GM18517 (cell line): ENCODE data around the gene KREMEN1.
A peak's percentile ranks its signal among the peaks of the same experiment; 100 is the strongest.

Experiments
- ATAC-seq: cut with Tn5 transposase; IDR thresholded peaks from one replicate; pipeline ENCODE4 v1.9.1; 2021; ENCODE audit warnings: mild to moderate bottlenecking, moderate library complexity; ENCODE audit not compliant: unreplicated experiment

Gene KREMEN1

DNA sequence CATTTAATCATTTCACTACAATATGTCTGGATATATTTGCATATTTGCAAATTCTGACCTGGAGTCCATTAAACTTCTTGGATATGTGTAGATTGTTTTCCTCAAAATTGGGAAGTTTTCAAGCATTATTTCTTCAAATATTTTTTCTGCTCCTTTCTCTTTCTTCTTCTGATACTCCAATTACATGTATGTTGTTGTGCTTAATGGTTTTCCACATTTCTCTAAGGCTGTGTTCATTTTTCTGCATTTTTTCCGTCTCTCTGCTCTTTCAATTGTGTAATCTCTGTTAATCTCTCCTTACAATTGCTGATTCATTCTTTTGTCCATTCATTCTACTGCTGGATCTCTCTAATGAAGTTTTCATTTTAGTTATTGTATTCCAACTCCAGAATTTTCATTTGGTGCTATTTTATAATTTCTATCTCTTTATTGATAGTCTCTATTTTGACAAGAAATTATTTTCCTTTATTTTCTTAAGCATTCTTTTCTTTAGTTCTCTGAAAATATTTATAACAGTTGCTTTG is 102.5 kb downstream of the KREMEN1 start:
- no peak for ATAC-seq

DNA sequence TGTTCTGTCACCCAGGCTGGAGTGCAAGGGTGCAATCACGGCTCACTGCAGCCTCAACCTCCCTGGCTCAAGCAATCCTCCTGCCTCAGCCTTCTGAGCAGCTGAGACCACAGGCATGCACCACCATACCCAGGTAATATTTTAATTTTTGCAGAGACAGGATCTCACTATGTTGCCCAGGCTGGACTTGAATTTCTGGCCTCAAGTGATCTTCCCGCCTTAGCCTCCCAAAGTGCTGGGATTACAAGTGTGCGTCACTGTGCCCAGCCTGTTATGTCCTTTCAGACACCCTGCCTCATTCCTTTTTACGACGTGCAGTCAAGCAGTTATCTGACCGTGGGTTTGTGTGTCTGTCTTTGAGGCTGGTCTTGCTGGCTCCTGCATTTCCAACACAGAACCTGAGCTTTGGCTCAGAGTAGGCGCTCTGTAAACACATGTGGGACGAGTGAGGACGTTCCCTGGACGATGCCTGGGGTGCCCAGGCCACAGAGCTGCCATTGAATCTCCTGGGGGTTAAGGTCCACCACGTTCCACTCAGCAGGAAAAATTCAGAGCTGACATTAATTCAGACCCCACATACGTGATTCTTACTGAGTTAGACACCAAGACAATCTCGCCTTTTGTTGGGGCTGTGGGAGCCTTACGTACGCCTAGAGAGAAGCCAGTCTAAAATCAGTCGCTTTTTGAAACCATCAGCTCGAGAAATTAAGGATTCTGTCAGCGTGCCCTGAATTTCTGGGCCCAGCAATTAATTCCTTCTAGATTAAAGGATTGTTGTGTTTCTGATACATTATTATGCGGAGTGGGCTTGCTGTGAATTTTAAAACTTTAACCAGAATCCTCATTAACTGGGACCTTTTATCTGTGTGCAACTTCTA is 111.4 kb downstream of the KREMEN1 start:
- no peak for ATAC-seq

DNA sequence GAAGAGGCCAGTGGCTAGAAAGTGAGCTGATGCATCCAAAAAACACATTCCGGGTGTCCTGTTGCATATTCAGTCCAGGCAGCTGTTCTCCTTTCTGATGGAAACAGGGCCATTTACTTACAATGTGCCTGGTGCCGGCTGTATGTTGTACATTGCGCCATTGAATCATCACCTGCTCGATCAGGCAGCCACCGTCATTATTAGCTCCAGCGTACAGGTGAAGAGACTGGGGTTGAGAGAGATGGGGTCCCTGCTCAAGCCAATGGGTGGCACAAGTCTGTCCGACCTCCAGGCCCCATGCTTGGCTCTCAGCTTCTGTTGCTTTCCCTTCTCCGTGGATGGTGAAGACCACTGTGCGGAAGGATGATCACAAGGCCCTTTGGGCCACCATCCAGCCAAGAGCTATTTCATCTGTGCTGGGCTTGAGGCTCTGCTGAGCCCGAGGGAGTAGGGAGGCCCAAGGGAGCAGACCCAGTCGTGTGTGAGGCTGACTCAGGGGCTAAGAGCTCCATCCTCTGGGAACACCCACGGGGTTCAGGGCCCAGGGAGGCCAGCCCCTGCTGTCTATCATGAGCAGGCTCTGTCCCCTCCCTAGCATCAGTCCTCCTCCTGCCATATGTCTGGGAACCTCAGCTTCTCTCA is 112.1 kb downstream of the KREMEN1 start:
- ATAC-seq = no peak

DNA sequence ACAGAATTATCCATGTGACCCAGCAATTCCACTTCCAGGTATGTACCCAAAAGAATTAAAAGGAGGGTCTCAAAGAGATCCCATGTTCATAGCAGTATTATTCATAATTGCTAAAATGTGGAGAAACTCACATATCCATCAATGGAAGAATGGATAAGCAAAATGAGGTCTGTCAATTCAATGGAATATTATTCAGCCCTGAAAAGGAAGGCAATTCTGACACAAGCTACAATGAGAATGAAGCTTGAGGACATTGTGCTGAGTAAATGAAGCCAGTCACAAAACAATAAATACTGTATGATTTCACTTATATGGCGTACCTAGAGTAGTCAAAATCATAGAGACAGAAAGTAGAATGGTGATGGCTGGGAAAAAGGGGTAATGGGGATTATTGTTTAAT is 113.5 kb downstream of the KREMEN1 start:
- no peak for ATAC-seq

DNA sequence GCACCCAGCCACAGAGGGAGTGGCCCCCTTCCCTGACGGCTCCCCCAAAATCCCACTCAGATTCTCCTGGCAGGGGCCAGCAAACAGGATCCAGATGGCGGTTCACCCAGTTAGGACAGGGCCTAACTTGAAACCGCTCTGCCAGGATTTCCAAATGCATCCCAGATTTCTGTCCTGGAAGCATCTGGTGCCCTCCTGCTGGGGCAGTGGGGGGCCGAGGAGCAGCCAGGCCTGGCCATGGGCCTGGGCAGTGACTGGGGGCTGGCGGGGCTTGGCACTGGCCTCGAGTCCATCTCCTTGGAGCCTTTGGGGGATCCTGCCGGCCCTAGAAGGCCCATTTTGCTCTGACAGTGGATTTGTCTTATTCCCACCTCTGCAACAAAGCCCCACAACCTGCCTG is 115.0 kb downstream of the KREMEN1 start:
- ATAC-seq = no peak

DNA sequence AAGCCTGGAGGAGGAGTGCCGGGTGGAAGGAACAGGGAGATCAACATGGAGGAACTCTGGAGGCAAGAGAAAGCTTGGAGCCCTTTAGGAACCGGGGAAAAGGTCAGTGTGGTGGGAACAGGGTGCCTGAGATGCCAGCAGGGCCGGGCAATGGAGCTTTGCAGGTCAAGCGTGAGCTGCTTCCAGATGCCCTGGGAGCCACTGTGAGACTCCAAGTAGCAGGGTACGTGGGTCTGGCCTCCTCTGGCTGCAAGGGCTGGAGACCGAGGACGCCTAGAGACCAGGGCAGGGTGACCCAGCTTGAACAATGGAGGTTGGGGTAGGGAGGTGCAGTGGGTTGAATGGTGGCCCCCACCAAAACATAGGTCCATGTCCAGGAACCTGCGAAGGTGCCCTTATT is 117.2 kb downstream of the KREMEN1 start:
- no peak for ATAC-seq

DNA sequence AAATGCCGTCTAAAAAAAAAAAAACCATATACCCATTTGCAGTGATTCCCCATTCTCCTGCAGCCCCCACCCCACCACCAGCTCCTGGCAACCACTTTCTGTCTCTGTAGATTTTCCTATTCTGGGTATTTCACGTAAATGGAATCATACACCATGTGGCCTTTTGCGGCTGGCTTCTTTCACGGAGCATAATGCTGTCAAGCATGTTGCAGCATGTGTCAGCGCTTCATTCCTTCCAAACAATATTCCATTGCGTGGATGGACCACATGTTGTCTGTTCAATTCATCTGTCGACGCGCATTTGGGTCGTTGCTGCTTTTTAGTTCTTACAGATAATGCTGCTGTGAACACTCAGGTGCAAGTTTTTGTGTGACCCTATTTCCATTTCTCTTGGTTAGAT is 118.1 kb downstream of the KREMEN1 start:
- ATAC-seq = no peak

DNA sequence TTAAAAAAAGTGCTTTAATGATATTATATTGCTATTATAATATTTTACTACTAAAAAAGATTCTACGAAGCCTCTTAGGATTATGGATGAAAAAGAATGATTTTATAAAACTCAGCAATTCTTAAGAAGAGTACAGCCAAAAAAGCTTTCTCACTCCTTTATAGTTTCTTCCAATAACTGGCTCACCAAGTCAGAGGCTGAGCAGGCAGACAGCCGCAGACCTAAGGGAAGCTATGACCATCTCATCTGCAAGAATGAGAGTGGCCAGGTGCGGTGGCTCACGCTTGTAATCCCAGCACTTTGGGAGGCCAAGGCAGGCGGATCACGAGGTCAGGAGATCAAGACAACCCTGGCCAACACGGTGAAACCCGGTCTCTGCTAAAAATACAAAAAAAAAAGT is 120.2 kb downstream of the KREMEN1 start:
- no peak for ATAC-seq

DNA sequence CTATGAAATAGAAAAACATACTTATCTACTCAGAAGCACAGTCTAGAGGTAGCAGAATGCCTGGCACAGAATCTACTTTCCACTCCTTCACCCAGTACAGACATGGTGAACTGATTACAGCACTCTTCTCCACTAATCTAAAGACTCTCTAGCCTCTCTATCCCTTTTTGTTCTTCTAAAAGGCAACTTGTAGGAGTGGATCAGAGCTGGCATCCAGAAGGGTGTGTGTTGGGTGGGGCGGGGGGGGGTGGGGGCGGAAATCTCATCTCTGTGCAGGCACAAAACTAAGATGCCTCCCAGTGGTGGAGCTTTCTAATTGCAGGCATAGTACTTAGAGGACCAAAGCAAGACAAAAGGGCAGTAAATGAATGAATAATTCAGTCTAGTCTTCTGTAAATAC is 121.3 kb downstream of the KREMEN1 start:
- ATAC-seq = no peak

DNA sequence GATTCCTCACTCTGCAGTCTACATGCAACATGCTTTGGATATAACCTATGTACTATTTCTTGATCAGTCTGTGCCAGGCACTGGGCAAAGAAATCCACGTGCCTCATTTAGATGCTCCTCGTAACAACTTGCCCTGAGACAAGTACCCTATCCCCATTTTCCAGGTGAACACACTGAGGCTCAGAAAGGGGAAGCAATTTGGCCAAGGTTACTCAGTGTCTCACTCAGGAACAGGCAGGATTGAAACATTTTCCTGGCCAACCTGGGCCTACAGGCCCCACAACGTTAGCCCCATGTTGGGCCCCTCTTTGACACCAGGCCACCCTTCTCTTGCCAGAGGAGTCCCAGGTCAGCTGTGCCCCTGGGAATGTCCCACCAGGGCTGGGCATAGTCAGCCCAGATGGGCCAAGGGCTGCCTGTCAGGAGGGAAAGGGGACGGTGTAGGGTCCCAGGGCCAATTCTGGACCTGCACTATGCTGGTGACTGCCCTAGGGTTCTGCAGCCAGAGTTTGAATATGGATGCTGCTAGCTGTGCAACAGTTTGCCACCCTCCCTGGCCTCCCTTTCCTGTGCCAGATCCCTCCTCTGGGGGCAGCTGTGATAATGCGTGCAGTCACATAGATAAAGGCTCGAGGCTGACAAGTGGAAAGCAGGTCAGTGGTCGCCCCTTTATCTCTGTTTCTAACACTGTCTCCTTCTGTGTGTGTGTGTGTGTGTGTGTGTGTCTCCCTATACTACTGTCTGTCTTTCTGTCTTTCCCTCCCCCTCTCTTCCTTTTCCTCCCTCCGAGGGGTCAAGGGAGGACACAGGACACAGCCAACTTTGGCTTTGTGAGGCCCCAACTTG is 122.5 kb downstream of the KREMEN1 start:
- no peak for ATAC-seq

DNA sequence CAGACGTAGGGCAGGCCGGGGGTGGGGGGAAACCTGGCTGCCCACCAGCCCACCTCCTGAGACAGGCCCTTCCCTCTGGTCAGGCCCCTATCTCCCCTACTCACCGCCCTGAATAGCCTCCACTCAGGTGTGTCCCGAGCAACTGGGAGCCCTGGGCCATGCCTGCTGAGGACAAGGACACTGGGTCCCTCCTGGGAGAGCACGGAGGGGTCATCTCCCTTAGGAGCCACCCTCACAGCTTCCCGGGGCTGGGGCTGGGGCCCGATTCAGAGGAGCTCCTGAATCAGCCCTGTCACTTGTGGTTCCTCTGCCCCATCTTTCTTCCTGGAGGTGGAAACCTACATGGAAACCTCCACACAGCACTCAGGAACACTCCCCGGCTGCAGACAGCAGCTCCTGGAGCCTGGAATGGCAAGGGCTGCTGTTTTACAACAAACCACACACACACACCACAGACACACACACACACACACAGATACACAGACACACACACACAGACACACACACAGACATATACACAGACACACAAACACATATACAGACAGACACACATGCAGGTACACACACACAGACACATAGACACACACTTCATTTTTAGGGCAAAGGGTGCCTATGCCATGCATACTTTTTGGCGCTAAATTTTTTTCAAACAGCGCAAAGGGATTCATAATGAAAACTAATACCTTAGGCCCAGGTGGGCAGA is 123.3 kb downstream of the KREMEN1 start:
- ATAC-seq = no peak

DNA sequence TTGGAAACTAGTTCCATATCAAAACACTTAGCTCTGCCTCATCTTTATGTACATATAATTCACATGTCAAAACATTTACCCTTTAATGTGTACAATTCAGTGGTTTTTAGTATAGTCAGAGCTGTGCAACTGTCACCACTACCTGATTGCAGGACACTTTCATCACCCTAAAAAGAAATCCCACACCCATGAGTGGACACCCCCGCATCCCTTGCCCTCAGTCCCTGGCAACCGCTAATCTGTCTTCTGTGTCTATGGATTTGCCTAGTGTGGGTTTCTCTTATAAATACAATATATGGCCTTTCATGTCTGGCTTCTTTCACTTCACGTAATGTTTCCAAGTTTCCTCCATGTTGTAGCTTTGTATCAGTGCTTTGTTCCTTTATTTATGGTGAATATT is 124.3 kb downstream of the KREMEN1 start:
- no peak for ATAC-seq

DNA sequence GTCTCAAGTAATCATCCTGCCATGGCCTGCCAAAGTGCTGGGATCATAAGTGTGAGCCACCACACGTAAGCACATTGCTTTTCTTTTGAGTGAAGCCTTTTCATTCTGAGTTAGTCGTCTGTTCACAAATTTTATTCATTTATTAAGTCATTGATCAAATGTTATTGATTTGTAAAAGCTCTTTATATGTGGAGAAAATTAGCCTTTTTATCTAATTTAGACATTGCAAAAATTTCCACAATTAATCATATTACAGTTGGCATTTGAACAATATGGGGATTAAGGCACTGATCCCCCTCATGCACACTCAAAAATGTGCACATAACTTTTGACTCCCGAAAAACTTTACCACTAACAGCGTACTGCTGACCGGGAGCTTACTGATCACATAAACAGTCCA is 125.4 kb downstream of the KREMEN1 start:
- no peak for ATAC-seq

DNA sequence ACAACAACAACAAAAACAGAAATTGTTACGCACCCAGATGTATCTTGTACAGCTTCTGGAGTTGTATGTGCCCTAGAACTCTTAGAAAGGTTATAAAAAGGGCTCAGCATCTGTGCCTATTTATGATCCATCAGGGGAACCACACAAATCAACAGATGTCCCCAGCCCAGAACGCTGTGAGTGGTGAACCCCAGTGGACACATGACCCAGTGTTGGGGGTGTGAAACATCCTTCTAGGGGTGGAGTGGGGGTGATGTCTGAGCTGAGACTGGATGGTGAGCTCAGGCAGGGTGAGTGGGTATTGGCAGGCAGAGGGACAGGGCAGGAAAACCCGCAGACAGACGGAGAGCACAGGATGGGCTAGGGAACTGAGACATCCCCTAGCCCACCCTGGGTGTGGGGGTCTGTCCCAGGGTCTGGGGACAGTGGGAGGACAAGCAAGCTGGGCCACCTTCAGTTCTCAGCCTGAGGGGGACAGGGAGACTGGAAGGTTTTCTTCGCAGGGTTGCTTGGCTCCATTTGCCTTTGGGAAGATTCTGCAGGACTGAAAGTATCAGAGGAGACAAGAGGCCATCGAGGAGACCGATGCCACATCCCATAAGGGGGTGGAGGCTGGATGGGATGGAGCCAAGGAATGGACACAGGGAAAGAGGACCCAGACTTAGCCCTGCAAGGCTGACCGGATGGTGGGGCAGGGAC is 127.0 kb downstream of the KREMEN1 start:
- ATAC-seq = no peak

DNA sequence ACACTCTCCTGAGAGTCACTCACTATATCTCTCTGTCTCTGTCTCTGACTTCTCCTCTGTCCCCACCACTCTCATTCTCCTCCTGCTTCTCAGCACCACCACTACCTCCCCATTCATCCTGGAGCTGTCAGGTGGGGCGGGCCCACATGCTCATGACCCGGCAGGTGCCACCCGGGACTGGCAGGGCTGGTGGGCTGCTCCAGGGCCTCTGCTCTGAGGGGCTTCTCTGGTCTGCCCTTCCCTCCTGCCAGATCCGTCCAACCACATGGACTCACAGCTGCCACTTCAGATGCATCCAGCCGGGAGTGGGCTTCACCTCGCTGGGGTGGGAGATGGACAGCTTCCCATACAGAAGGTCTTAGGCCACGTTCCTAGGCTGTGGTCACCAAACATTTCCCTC is 128.1 kb downstream of the KREMEN1 start:
- ATAC-seq = no peak

DNA sequence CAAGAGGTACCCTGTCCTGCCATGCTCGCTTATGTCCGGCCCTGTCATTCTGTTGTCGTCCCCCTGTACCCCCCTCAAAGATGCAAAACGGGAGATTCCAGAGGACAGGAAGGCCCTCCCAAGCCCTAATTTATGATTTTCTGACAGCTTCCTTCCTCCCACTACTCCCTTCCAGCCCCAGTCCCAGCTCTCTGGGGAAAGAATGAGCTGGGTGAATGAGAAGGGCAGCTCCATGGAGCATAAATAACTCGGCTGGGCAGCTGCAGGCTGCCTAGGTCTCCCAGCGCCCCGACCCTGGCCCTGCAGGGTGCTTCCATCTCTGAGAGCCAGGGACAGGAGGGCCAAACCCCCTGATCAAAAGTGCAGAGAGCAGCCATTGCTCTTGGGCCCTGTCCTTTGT is 128.9 kb downstream of the KREMEN1 start:
- no peak for ATAC-seq

DNA sequence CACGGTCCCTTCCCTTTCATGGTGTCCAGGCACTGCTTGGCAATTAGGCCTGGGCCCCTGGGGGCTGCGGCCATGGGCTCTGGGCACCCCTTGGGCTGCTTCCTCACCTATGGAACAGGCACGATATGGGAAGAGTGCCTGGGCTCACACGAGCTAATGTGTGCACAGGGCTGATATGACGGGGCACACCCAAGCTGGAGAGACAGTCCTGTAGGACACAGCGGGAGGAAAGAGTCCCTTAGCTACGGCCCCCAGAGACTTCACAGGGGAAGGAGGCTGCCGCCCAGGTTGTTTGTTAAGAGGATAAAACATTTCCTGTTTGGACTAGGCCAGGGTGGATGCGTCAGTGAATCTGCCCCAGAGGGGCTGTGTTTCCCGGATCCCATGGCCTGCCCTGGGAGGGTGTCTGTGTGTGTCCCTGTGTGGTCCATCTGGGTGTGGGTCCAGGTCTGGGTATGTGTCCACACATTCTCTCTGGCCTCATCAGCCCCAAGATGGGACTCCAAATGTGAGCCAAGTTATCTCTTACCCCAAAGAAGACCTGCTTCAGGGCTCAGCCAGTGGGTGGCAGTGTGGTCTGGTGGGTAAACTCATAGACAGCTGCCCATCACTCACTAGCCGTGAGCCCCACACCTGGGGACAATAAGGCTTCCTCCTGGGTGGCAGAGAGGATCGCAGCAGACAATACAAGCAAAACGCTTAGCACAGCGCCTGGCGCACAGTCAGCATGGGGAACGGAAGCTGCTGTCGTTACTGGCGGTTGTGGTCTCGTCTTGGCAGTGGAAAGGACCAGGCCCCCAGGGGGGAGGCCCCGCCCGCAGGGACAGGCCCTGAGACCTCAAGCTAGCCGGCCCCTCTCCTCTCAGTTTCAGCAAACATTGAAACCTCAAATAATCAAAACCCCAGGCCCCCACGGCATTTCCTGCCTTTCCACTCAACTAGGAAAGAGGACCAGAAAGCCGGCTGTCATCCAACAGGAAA is 129.7 kb downstream of the KREMEN1 start:
- ATAC-seq = peak; percentile 65

DNA sequence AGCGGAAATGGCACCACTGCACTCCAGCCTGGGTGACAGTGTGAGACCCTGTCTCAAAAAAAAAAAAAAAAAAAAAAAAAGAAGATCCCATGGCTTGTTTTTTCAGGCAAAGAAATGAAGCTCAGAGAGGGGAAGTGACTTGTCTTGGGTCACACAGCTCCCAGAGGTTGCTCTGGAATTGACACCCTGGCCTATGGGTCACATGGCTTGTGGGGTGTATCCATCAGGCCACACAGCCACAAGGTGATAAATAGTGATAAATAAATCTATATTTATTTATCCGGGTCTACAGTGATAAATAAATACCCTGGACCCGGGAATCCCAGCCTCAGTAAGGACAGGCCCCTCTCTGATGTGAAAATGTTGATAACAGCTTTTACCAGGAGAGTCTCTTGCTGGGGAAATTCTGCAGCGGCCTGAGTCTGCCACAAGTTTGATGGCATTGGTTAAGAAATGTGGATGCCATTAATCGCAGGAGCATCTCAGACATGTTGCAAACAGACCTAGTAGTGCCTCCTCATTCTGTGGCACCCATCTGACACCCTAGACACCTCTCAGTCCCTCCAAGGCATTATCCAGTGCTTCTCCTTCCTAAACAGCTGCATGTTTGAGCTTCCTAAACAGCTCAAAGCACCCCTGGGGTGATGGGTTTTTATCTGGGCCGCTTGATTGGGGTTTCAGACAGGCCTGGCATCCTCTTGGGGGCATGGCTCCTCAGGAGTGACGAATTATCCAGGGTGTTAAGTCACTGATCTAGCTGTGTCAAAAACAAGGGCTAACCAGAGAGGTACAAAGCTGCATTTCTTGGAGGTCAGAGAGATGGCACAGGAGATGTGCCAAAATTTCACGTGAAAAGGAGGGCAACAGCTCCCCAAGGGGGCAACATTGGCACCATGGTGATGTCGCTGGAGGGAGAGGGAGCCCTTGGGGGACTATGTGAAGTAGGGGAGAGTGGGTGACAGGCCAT is 130.9 kb downstream of the KREMEN1 start:
- no peak for ATAC-seq
